A549 (cell line): ENCODE data around the gene ARHGAP42. TPM values are rescaled to one million over a fixed set of nuclear protein-coding genes. Genes with fewer than 3 reads are reported as not detected.

Experiments used
- ATAC-seq, 2 experiments: fragments of 200-7000 bp in 1 of 2; fragments of >200 bp in 1 of 2; cut with Nextera tagmentation in 1 of 2; cut with Tn5 transposase in 1 of 2; 3 replicates each; pipeline versions ENCODE4 v1.8.0 to v1.9.1; 2018 to 2020; ENCODE audit warnings: mild to moderate bottlenecking in 1 of 2, moderate library complexity in 1 of 2
- CTCF ChIA-PET: fragments of 300-600 bp; sonication (Branson Sonifier 250); formaldehyde crosslinking; extraction: SDS; loops from one replicate; lab custom pipeline; 2021; ENCODE audit warnings: antibody characterized with exemption, inconsistent platforms; lab: Yijun Ruan, JAX
- POLR2A ChIA-PET: fragments of 350-600 bp; formaldehyde crosslinking; extraction: SDS; loops from one replicate; lab custom pipeline; 2021; ENCODE audit warnings: antibody characterized with exemption, inconsistent platforms; lab: Yijun Ruan, JAX
- DNase-seq, 2 experiments: peaks; one replicate each; pipeline versions ENCODE4 v3.0.0 to v3.0.0-alpha.2; 2011 to 2016; ENCODE audit warnings: low read depth in 1 of 2, low spot score in 1 of 2
- FAIRE-seq: peaks from 2 replicates; lab custom pipeline; 2011; peaks lifted over from hg19 to GRCh38; lab: Jason Lieb, UNC
- H3K27ac ChIP-seq, 2 experiments: fragments of >200 bp; sonication (Bioruptor Twin); formaldehyde crosslinking; 3 replicates each; pipeline ENCODE4 v1.5.1; 2016 to 2017
- H3K4me1 ChIP-seq: fragments of >200 bp; sonication (Bioruptor Twin); formaldehyde crosslinking; 3 replicates; pipeline ENCODE4 v1.6.1; 2016
- H3K4me2 ChIP-seq: fragments of >200 bp; sonication (Bioruptor Twin); formaldehyde crosslinking; 3 replicates; pipeline ENCODE4 v1.6.1; 2016
- H3K4me3 ChIP-seq: fragments of >200 bp; sonication (Bioruptor Twin); formaldehyde crosslinking; 3 replicates; pipeline ENCODE4 v1.5.1; 2016
- H3K9me3 ChIP-seq: fragments of >200 bp; sonication (Bioruptor Twin); formaldehyde crosslinking; 3 replicates; pipeline ENCODE4 v1.6.1; 2016
- CBX2 ChIP-seq: fragments of 200-600 bp; sonication (generic); IDR thresholded peaks from 2 replicates; pipeline ENCODE4 v1.6.1; 2016; ENCODE audit warnings: low read depth, mild to moderate bottlenecking, borderline replicate concordance
- CBX8 ChIP-seq: fragments of 200-600 bp; sonication (generic); IDR thresholded peaks from 2 replicates; pipeline ENCODE4 v1.6.1; 2016
- CHD2 ChIP-seq: fragments of 150-350 bp; IDR thresholded peaks from 2 replicates; pipeline ENCODE4 v1.6.1; 2014; ENCODE audit warnings: low read length; ENCODE audit not compliant: partially characterized antibody
- CHD4 ChIP-seq: fragments of 200-600 bp; sonication (generic); IDR thresholded peaks from 2 replicates; pipeline ENCODE4 v1.6.1; 2016; ENCODE audit warnings: antibody characterized with exemption, mild to moderate bottlenecking, borderline replicate concordance
- ESRRA ChIP-seq: fragments of 150-350 bp; IDR thresholded peaks from 2 replicates; pipeline ENCODE4 v1.6.1; 2014; ENCODE audit warnings: mild to moderate bottlenecking, low read length, borderline replicate concordance
- FOSL2 ChIP-seq, 2 experiments: fragments of 450-650 bp in 1 of 2; fragments of >200 bp in 1 of 2; sonication (Bioruptor Twin) in 1 of 2; formaldehyde crosslinking; IDR thresholded peaks; 2 replicates each; pipeline versions ENCODE4 v1.5.0 to v1.6.1; 2016 to 2020; ENCODE audit warnings: mild to moderate bottlenecking in 1 of 2, moderate library complexity in 1 of 2
- HEYL ChIP-seq: fragments of 250-450 bp; sonication (Bioruptor Pico); IDR thresholded peaks from 2 replicates; pipeline ENCODE4 v1.8.0; 2021; ENCODE audit warnings: mild to moderate bottlenecking, moderate library complexity
- JUNB ChIP-seq: fragments of >200 bp; sonication (Bioruptor Twin); formaldehyde crosslinking; IDR thresholded peaks from 2 replicates; pipeline ENCODE4 v1.6.1; 2016
- KDM1A ChIP-seq: fragments of 200-600 bp; sonication (generic); IDR thresholded peaks from 2 replicates; pipeline ENCODE4 v1.6.1; 2016; ENCODE audit warnings: low read depth, mild to moderate bottlenecking
- KDM5A ChIP-seq: fragments of 200-600 bp; sonication (generic); IDR thresholded peaks from 2 replicates; pipeline ENCODE4 v1.6.1; 2016; ENCODE audit warnings: antibody characterized with exemption, mild to moderate bottlenecking
- MAFK ChIP-seq: fragments of 450-650 bp; IDR thresholded peaks from 2 replicates; pipeline ENCODE4 v1.6.1; 2014; ENCODE audit not compliant: partially characterized antibody
- PHF8 ChIP-seq: fragments of 200-600 bp; sonication (generic); IDR thresholded peaks from 2 replicates; pipeline ENCODE4 v1.6.1; 2016; ENCODE audit warnings: low read depth, mild to moderate bottlenecking, antibody characterized with exemption, moderate library complexity, borderline replicate concordance
- RAD21 ChIP-seq, 2 experiments: fragments of >200 bp in 1 of 2; sonication (Bioruptor Twin) in 1 of 2; formaldehyde crosslinking in 1 of 2; IDR thresholded peaks in 1 of 2; conservative IDR thresholded peaks in 1 of 2; 2 replicates in 1 of 2; 3 replicates in 1 of 2; pipeline ENCODE4 v1.6.1; 2012 to 2018; ENCODE audit warnings: inconsistent platforms in 1 of 2
- RFX5 ChIP-seq: fragments of 450-650 bp; IDR thresholded peaks from 2 replicates; pipeline ENCODE4 v1.7.1; 2014; ENCODE audit warnings: antibody characterized with exemption, mild to moderate bottlenecking, moderate library complexity
- TP53 ChIP-seq: fragments of 250-450 bp; sonication (Bioruptor Pico); IDR thresholded peaks from 2 replicates; pipeline ENCODE4 v1.5.0; 2021; ENCODE audit warnings: mild to moderate bottlenecking, moderate library complexity
- ZC3H11A ChIP-seq: fragments of 450-650 bp; IDR thresholded peaks from 2 replicates; pipeline ENCODE4 v1.6.1; 2014; ENCODE audit warnings: antibody characterized with exemption, mild to moderate bottlenecking
- WGBS: methylation state at CpG from one replicate; pipeline ENCODE4 v1.1.6; 2017; ENCODE audit errors: missing lambda C conversion rate; 5-methylcytosine and 5-hydroxymethylcytosine counted together
- polyA plus RNA-seq, 4 experiments: library from polyadenylated mRNA; depleted of rRNA in 3 of 4; stranded (reverse); fragments of >200 nt; fragmentation: RNase III in 1 of 4; extraction: RNeasy Plus Mini Kit Qiagen cat#74134 plus additional on column Dnase treatment in 1 of 4; gene quantifications; 2 replicates in 3 of 4; 3 replicates in 1 of 4; pipeline ENCODE4 v1.2.3, GENCODE V29; 2011 to 2017
- TF ChIP-seq, protein P1 (sequence below): fragments of >200 bp; sonication (Bioruptor Twin); formaldehyde crosslinking; IDR thresholded peaks from 3 replicates; pipeline ENCODE4 v1.5.1; 2016
- TF ChIP-seq, protein P2 (sequence below): fragments of 250-450 bp; sonication (Bioruptor Pico); IDR thresholded peaks from 2 replicates; pipeline ENCODE4 v1.5.0; 2020; ENCODE audit warnings: low read depth, mild to moderate bottlenecking, moderate library complexity
- TF ChIP-seq, protein P3 (sequence below): IDR thresholded peaks from 2 replicates; pipeline ENCODE4 v1.6.1; 2012
- TF ChIP-seq, protein P4 (sequence below): fragments of >200 bp; sonication (Bioruptor Twin); formaldehyde crosslinking; IDR thresholded peaks from 2 replicates; pipeline ENCODE4 v1.6.1; 2016

Gene ARHGAP42
- polyA plus RNA-seq, 2 of the 4 experiments (the other 2 are of a cell fraction), result 5.1 to 17.0 TPM

DNA sequence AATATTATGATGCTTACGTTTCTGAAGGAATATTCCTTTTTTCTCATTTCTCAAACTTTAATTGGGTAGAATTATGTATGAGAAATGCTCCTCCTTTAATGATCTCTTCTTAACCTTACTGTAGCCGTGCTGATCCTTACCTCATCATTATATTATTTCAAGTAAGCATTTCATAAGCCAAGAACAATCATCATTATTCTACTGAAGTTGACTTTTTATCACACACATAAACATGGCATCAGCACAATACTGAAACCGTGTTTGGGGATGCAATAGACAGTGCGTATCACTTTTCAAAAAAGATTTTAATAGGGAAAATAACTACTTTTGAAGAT lies 162.8 kb downstream of the ARHGAP42 start:
- H3K4me3 ChIP-seq, result no peak overlapping the region
- DNase-seq, result no peak
- H3K9me3 ChIP-seq, result no peaks in the 10 kb centered on the region
- FAIRE-seq, result no peak
- H3K27ac ChIP-seq, result no peak overlapping the region
- ChIA-PET POLR2A (interaction anchor here (0.6 kb wide), 1 partner anchor 162 kb away, joined by 3 read pairs; no protein-coding TSS in a partner anchor), CTCF (interaction anchor here (1.0 to 1.8 kb wide), 5 partner anchors 8 to 273 kb away, joined by 4 to 6 read pairs (median 4); no protein-coding TSS in a partner anchor)
- TF ChIP-seq, protein P1, sequence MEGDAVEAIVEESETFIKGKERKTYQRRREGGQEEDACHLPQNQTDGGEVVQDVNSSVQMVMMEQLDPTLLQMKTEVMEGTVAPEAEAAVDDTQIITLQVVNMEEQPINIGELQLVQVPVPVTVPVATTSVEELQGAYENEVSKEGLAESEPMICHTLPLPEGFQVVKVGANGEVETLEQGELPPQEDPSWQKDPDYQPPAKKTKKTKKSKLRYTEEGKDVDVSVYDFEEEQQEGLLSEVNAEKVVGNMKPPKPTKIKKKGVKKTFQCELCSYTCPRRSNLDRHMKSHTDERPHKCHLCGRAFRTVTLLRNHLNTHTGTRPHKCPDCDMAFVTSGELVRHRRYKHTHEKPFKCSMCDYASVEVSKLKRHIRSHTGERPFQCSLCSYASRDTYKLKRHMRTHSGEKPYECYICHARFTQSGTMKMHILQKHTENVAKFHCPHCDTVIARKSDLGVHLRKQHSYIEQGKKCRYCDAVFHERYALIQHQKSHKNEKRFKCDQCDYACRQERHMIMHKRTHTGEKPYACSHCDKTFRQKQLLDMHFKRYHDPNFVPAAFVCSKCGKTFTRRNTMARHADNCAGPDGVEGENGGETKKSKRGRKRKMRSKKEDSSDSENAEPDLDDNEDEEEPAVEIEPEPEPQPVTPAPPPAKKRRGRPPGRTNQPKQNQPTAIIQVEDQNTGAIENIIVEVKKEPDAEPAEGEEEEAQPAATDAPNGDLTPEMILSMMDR, result no peak
- no peak for TF ChIP-seq HEYL (CRISPR knock-in tag)
- H3K4me1 ChIP-seq, result peaks cover 39% of the 10 kb centered on the region
- 76% methylated on average over 4 of the region's 4 CpGs for WGBS
- peak overlapping the region; percentile 43; the same call in 2 of the 3 replicates for H3K4me2 ChIP-seq
- ATAC-seq, result no peak

DNA sequence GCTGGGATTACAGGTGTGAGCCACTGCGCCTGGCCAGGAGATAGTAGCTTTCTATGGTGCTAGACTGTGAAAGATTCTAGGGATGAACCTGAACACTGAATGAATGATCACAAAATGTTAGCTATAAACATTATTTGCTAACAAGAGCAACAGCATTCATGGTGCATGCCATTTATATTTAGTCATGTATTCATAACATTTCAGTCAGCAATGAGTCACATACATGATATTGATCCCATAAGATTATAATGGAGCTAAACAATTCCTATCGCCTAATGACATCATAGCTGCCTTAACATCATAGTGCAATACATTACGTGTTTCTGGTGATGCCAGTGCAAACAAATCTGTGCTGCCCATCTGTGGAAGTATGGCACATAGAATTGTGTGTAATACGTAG lies 164.1 kb downstream of the ARHGAP42 start:
- ChIA-PET POLR2A (no interaction called here), CTCF (interaction anchor here (0.7 to 1.8 kb wide), 4 partner anchors 11 to 274 kb away, joined by 3 to 7 read pairs (median 5); no protein-coding TSS in a partner anchor)
- Histone ChIP-seq H3K4me2 (0 out of 3 replicates have a peak overlapping the region, but pooled peaks have one; percentile 1), H3K4me3 (no peak overlapping the region), H3K9me3 (no peaks in the 10 kb centered on the region), H3K27ac (no peak overlapping the region), H3K4me1 (peaks cover 44% of the 10 kb centered on the region)
- 75% methylated on average over 4 of the region's 4 CpGs for WGBS
- no peak for TF ChIP-seq ZC3H11A
- TF ChIP-seq CBX8, result no peak
- no peak for TF ChIP-seq FOSL2 (IDR thresholded peaks at IDR 0.05)
- TF ChIP-seq FOSL2 (CRISPR knock-in tag; IDR thresholded peaks at IDR 0.05), result peak; percentile 31; the same call in 1 of the 2 replicates
- DNase-seq, result no peak
- no peak for FAIRE-seq
- no peak for ATAC-seq

DNA sequence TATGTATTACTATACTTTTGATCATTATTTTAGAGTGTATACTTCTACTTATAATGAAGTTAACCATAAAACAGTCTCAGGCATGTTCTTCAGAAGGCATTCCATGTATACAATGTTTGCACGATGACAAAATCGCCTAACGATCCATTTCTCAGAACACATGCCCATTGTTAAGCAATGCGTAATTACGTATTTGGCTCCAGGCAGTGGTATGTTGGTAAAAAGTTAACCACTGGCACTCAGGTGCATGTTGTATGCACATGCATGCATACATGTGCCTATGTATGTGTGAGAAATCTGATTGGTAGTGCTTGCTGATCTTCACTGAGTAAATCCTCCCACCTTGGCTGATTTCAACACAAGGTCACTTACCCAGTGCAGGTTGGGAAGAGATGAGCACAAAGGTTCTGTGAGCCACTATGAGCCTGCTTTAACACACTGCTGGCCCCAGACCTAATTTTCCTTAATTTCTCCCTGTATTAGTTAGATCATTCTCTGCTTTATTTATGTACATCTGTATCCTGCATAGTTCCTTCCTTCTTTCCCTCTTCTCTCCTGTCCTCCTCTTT lies 164.6 kb downstream of the ARHGAP42 start:
- no peak overlapping the region for H3K4me3 ChIP-seq
- CTCF ChIA-PET, result interaction anchor here (1.4 to 3.6 kb wide), 4 partner anchors 23 to 275 kb away, joined by 4 to 20 read pairs (median 6); no protein-coding TSS in a partner anchor
- H3K4me2 ChIP-seq, result no peak overlapping the region
- TF ChIP-seq PHF8, result no peak
- TF ChIP-seq, protein P2, sequence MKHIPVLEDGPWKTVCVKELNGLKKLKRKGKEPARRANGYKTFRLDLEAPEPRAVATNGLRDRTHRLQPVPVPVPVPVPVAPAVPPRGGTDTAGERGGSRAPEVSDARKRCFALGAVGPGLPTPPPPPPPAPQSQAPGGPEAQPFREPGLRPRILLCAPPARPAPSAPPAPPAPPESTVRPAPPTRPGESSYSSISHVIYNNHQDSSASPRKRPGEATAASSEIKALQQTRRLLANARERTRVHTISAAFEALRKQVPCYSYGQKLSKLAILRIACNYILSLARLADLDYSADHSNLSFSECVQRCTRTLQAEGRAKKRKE (CRISPR knock-in tag), result no peak
- no peak for TF ChIP-seq ESRRA
- TF ChIP-seq KDM1A, result no peak
- no peak for TF ChIP-seq CBX8
- no peak for TF ChIP-seq TP53 (CRISPR knock-in tag)
- TF ChIP-seq CBX2, result no peak
- TF ChIP-seq JUNB, result no peak
- TF ChIP-seq RAD21 (conservative IDR thresholded peaks at IDR 0.05 in 1 of 2, IDR thresholded peaks at IDR 0.05 in 1 of 2), result no peak
- no peak for TF ChIP-seq KDM5A
- TF ChIP-seq CHD2, result no peak
- no peak for TF ChIP-seq MAFK
- TF ChIP-seq CHD4, result no peak
- TF ChIP-seq, protein P3, sequence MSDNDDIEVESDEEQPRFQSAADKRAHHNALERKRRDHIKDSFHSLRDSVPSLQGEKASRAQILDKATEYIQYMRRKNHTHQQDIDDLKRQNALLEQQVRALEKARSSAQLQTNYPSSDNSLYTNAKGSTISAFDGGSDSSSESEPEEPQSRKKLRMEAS, result no peak
- TF ChIP-seq, protein P4, sequence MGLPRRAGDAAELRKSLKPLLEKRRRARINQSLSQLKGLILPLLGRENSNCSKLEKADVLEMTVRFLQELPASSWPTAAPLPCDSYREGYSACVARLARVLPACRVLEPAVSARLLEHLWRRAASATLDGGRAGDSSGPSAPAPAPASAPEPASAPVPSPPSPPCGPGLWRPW, result no peak
- TF ChIP-seq RFX5, result no peak
- DNase-seq, result no peak
- 93% methylated on average over 5 of the region's 5 CpGs for WGBS
- H3K4me1 ChIP-seq, result peaks cover 44% of the 10 kb centered on the region
- no peaks in the 10 kb centered on the region for H3K9me3 ChIP-seq
- POLR2A ChIA-PET, result no interaction called here
- no peak for ATAC-seq
- no peak for FAIRE-seq
- no peak overlapping the region for H3K27ac ChIP-seq
